KMS-11 (cell line): ENCODE measurements around the gene SCO1.

Source experiments
- H2AFZ ChIP-seq: fragments of 200-600 bp; sonication (generic); 2 replicates; pipeline ENCODE4 v1.6.1; 2016; ENCODE audit warnings: antibody characterized with exemption, mixed run types, low read depth
- H3K27ac ChIP-seq: fragments of 200-600 bp; sonication (generic); 2 replicates; pipeline ENCODE4 v1.6.1; 2016; ENCODE audit warnings: mild to moderate bottlenecking, mixed run types
- H3K27me3 ChIP-seq: fragments of 200-600 bp; sonication (generic); 2 replicates; pipeline ENCODE4 v1.6.1; 2017; ENCODE audit warnings: mild to moderate bottlenecking, low read depth, mixed run types, moderate library complexity; ENCODE audit not compliant: insufficient read depth
- H3K36me3 ChIP-seq: fragments of 200-600 bp; sonication (generic); 2 replicates; pipeline ENCODE4 v1.6.1; 2017; ENCODE audit warnings: mild to moderate bottlenecking, mixed run types; ENCODE audit not compliant: insufficient read depth
- H3K4me1 ChIP-seq: fragments of 200-600 bp; sonication (generic); 2 replicates; pipeline ENCODE4 v1.6.1; 2016; ENCODE audit warnings: mild to moderate bottlenecking, low read depth, mixed run types; ENCODE audit not compliant: poor library complexity, severe bottlenecking
- H3K4me2 ChIP-seq: fragments of 200-600 bp; sonication (generic); 2 replicates; pipeline ENCODE4 v1.7.0; 2016; ENCODE audit warnings: mild to moderate bottlenecking, mixed run types
- H3K4me3 ChIP-seq: fragments of 200-600 bp; sonication (generic); IDR thresholded peaks from 2 replicates; pipeline ENCODE4 v1.6.1; 2017; ENCODE audit warnings: low read depth, low read length, mixed read lengths; ENCODE audit not compliant: insufficient read depth
- H3K79me2 ChIP-seq: fragments of 200-600 bp; sonication (generic); 2 replicates; pipeline ENCODE4 v1.6.1; 2016; ENCODE audit warnings: low read depth, mixed run types; ENCODE audit not compliant: insufficient read depth
- H3K9ac ChIP-seq: fragments of 200-600 bp; sonication (generic); 2 replicates; pipeline ENCODE4 v1.6.1; 2016; ENCODE audit warnings: mild to moderate bottlenecking, mixed run types
- H4K20me1 ChIP-seq: fragments of 200-600 bp; sonication (generic); 2 replicates; pipeline ENCODE4 v1.6.1; 2016; ENCODE audit warnings: mild to moderate bottlenecking, mixed run types; ENCODE audit not compliant: insufficient read depth
- CTCF ChIP-seq: fragments of 200-600 bp; sonication (generic); conservative IDR thresholded peaks from 2 replicates; pipeline ENCODE4 v1.6.1; 2017; ENCODE audit warnings: low read depth, mild to moderate bottlenecking, antibody characterized with exemption, low read length, moderate library complexity, mixed read lengths

The SCO1 gene

DNA sequence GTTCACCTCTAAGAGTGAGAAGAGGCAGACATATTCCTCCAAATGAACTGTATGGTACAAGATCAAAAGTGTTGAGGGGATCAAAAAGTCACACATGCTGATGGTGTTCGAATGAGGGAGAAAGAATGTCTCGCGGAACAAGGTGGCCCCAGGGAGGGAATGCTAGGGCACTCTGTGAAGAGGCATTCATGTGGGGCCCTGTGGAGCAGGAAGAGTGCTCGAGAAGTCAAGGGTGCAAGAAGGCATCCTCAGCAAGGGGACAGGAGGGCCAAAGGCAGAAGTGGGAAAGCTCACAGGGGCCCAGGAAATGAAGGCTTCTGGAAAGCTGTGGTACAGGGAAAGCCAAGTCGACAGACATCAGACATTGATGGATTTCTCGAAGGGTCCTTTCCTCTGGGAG, 34.1 kb downstream of the SCO1 start:
- H3K79me2 ChIP-seq = no peaks in the 10 kb centered on the region
- no peak overlapping the region for H3K27ac ChIP-seq
- no peak overlapping the region for H3K9ac ChIP-seq
- H3K4me3 ChIP-seq = no peak overlapping the region
- H3K27me3 ChIP-seq = no peaks in the 10 kb centered on the region
- H4K20me1 ChIP-seq = no peaks in the 10 kb centered on the region
- no peak overlapping the region for H2AFZ ChIP-seq
- no peak overlapping the region for H3K4me2 ChIP-seq
- H3K4me1 ChIP-seq = no peaks in the 10 kb centered on the region
- no peaks in the 10 kb centered on the region for H3K36me3 ChIP-seq
- no peak for TF ChIP-seq CTCF

GRCh38 chr17:10661437-10661836, 35.9 kb downstream of the SCO1 start:
- H3K27me3 ChIP-seq = no peaks in the 10 kb centered on the region
- H3K36me3 ChIP-seq = no peaks in the 10 kb centered on the region
- no peaks in the 10 kb centered on the region for H3K79me2 ChIP-seq
- no peak overlapping the region for H2AFZ ChIP-seq
- no peaks in the 10 kb centered on the region for H4K20me1 ChIP-seq
- TF ChIP-seq CTCF = no peak
- H3K27ac ChIP-seq = no peak overlapping the region
- no peak overlapping the region for H3K9ac ChIP-seq
- no peak overlapping the region for H3K4me2 ChIP-seq
- H3K4me1 ChIP-seq = no peaks in the 10 kb centered on the region
- H3K4me3 ChIP-seq = no peak overlapping the region

DNA sequence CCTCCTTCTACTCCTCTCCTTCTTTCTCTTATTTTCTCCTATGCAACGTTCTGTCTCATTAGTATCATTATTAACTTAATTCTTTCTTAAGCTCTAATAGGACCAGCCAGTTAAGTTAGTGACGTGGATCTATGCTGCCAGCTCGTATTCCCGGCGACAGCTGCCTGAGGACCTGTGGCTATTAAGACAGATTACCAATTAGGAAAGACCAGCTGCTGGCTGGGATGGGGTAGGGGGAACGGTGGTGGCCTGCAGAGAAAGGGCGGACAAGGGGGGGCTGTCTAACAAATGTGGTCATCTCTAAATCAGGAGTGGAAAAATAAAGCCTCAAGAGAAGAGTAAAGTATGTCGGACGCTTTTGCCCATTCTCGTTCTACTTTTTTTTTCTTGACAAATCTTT, 39.5 kb downstream of the SCO1 start:
- H3K9ac ChIP-seq = no peak overlapping the region
- no peaks in the 10 kb centered on the region for H4K20me1 ChIP-seq
- no peak overlapping the region for H3K27ac ChIP-seq
- no peaks in the 10 kb centered on the region for H3K4me1 ChIP-seq
- H2AFZ ChIP-seq = no peak overlapping the region
- TF ChIP-seq CTCF = no peak
- no peaks in the 10 kb centered on the region for H3K27me3 ChIP-seq
- H3K4me2 ChIP-seq = no peak overlapping the region
- no peak overlapping the region for H3K4me3 ChIP-seq
- no peaks in the 10 kb centered on the region for H3K79me2 ChIP-seq
- H3K36me3 ChIP-seq = no peaks in the 10 kb centered on the region

- Histone ChIP-seq H3K4me2 (no peak within 1 kb of the TSS), H3K9ac (no peak within 1 kb of the TSS), H3K4me1 (no peaks in the 10 kb centered on the region), H3K27ac (no peak within 1 kb of the TSS), H3K4me3 (no peak within 1 kb of the TSS), H3K79me2 (no peaks in the 10 kb centered on the region), H4K20me1 (no peaks in the 10 kb centered on the region), H3K27me3 (no peaks in the 10 kb centered on the region), H2AFZ (no peak within 1 kb of the TSS), H3K36me3 (no peaks in the 10 kb centered on the region)
- no peak for TF ChIP-seq CTCF
Measured at GRCh38 chr17:10657148-10657547, 40.2 kb downstream of the SCO1 start, which contains the start of gene MYH3. Gene MYH3 (minus strand): TSS chr17:10657309. CDS start chr17:10655064, 2,245 bp downstream.

GRCh38 chr17:10653987-10654386, 43.3 kb downstream of the SCO1 start:
- Histone ChIP-seq H3K36me3 (no peaks in the 10 kb centered on the region), H3K79me2 (no peaks in the 10 kb centered on the region), H3K4me3 (no peak overlapping the region), H2AFZ (no peak overlapping the region), H3K27me3 (no peaks in the 10 kb centered on the region), H3K4me2 (no peak overlapping the region), H4K20me1 (no peaks in the 10 kb centered on the region), H3K4me1 (no peaks in the 10 kb centered on the region), H3K27ac (no peak overlapping the region), H3K9ac (no peak overlapping the region)
- no peak for TF ChIP-seq CTCF
